Umbilical cord (tissue), 2 donors: ENCODE results near the gene RBM20. TPM values are rescaled to one million over a fixed set of nuclear protein-coding genes. Genes with fewer than 3 reads are reported as not detected.
A peak's percentile ranks its signal among the peaks of the same experiment; 100 is the strongest.
"Not testable (repeated sequence)": the region's sequence is repeated elsewhere in the genome, so short reads cannot be mapped to it uniquely, and the experiment has no call there.

Experiments
- DNase-seq: peaks from one replicate; pipeline ENCODE4 v3.0.0-alpha.2; 2015; ENCODE audit warnings: low spot score
- total RNA-seq: library from RNA; depleted of rRNA; stranded (reverse); fragments of >200 nt; gene quantifications from one replicate; pipeline ENCODE4 v1.2.3, GENCODE V29; 2014; ENCODE audit warnings: low replicate concordance; ENCODE audit not compliant: insufficient read depth

The RBM20 gene
- total RNA-seq, 1 donor from 2014 or later, result 2.2 TPM

DNA sequence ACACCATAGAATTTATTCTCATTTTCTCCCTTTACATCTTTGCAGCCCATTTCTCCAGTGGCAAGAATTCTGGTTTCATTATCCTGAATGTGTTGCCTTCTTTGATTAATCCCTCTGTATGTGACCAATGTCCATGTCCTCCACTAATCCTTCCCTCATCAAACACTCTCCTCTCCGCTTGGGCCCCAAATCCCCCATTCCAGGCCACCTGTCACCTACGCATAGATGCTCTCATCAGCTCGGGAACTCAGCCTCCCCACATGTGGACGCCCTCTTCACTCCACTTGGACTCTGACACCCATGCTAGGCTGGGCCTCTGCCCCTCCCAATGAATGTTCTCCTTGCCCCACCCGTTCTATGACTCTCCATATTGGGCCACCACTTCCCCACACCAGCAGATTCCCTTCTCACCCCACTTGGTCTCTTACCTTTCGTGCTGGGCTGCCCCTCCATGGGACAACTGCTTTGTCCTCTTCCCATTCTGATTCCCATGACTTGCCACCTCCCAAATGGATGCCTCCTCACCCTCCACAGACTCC, 18.7 kb upstream of the RBM20 start:
- no peak for DNase-seq

DNA sequence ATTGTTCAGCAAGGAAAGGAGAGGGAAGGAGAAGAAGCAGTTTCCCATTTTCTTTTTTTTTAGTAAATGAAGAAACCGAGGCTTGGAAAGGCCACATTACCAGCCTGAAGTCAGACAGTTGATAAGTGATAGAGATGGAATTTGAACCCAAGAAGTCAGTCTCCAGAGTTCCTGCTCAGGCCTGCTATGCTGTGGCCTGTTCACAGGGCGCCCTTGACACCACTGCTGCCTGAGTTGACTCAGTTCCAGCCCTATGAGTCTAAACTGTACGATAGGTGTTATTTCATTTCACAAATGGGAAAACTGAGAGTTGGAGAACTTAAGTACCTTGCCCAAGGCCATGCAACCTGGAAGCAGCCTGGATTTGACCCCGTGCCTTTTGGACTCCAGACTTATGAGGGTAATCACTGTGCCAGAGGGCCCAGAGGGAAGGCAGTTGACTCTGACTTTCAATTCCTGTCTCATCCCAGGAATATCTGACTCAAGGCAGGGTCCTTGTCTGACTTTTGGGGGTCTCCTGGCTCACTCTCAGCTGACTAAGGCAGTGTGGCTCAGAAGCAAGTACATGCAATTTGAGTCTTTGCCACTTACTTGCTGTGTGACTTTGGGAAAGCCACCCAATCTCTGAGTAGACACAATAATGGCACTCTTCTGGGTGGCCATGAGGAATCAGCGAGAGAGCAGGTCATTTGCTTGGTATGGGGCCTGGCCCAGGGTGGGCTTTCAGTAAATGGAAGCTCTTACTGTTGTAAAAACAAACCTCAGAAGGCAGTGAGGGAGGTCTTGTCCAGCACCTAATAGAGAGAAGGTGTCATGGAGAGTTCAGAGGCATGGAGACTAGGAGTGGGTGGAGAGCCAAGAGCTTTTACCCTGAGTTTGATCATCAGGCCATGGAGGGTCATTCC, 17.9 kb upstream of the RBM20 start:
- no peak for DNase-seq

DNA sequence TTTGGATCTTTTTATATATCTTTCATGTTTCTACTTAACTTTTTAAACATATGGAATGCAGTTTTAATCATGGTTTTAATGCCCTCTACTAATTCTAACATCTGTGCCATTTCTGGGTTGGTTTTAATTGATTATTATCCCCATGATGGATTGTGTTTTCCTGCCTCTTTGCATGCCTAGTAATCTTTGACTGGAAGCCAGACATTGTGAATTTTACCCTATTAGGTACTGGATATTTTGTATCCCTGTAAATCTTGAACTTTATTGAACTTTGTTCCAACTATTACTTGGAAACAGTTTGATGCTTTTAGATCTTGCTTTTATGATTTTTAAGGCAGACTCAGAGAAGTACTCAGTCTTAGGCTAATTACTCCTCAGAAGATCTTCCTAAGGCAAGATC, 16.0 kb upstream of the RBM20 start:
- no peak for DNase-seq

DNA sequence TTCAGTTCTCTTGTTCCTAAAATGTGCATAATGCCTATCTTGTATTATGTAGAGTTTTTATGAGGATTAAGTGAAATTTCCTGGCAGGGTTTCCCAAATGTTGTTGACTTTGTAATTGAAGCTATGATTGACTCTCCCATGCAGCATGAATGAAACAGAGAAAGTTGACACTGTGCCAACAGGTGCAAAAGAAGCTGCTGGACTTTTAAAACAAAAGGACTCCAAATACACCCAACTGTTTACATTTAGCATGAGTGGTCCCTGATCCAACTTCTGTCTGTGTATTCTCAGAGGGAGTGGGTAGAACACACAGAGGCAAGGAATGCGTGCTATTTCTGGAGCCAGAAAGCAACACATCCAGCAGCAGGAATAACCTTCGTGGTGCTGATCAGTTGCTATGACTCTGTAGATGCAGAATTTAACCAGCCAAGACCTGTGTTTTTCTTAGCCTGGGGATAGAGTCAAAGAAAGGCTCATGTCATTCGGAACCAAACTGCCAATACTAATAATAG, 14.4 kb upstream of the RBM20 start:
- DNase-seq, result peak; percentile 28

DNA sequence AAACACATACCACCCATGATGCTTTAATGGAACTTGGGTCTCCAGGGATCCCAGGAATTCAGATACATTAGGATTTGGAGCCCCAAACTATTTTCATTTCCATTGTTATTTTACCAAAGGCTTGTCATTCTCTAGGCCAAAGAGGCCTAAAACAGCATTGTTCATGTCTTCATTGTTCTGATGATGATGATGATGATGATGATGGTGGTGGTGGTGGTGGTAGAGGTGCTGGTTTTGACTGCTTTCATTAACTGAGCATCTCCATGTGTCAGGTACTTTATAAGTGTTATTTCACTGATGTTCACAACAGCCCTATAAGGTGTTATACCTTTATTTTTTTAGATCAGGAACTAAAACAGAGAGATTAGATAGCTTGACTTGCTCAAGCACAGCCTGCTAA, 12.2 kb upstream of the RBM20 start:
- DNase-seq, result no peak

DNA sequence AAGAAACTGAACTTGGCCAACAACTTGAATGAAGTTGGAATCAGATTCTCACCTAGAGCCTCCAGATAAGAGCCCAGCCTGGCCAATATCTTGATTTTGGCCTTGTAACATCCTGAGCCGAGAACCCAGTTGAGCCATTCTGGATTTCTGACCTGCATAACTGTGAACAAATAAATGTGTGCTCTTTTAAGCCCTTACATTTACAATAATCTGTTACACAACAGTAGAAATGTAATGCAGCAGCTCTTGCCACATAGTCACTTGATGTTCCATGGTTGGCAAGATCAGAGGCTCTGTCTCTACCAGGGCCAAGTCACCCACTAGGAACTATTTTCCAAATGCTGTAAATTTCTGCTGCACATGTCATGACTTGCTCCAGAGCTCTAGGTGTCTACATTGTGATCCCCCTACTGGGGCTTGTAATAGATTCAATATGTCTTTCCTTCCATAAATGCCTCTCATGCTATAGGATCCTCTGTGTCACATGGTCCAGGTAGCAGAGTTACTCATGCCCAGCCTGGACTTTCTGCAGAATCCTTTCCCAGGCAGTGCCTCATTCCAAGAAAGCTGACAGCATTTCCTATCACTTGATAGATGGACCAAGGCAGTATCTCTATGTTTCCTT, 11.4 kb upstream of the RBM20 start:
- no peak for DNase-seq

DNA sequence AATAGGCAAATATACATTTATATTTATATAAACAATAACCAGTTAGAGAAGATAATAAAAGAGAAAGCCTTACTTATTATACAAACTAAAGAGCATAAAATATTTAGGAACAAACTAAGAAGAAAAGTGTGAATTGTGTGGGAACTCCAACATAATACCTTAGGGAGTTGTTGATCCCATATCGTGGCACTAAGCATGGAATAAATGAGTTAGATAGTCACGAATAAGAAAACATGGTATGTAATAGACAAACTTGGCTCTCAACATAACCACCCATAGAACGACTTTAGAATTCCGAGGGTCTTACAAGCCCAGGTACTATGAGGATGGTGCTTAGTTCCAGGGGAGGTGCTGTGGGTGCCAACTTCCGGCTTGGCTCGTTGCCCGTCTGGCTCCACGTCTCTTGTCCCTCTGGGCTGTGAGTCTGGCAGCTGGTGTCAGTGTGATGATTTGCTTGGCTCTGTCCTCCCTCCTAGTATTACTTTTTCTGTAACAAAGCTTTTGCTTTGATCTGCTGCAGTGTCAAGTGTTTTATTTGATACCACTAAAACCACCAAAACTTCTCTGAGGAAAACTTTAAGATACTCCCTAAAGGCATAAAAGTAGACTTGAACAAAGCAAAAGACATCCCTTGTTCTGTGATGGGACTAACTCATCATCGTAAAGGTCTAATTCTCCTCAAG, 9.5 kb upstream of the RBM20 start:
- no peak for DNase-seq

DNA sequence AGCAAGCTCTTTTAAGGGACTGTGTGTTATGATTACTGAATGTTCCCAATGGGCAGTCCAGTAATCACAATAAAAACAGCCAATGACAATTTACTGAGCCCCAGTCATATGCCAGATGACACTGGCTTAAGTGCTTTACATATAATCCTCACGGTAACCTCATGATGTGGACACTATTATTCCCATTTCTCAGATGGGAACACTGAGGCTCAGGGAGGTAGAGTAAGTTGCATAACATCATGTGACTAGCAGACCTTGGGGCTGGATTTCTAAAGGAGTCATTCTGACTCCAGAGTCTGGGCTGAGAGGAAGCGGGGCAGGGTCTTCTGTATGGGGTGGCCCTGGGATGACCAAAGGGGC, 7.6 kb upstream of the RBM20 start:
- DNase-seq, result no peak

DNA sequence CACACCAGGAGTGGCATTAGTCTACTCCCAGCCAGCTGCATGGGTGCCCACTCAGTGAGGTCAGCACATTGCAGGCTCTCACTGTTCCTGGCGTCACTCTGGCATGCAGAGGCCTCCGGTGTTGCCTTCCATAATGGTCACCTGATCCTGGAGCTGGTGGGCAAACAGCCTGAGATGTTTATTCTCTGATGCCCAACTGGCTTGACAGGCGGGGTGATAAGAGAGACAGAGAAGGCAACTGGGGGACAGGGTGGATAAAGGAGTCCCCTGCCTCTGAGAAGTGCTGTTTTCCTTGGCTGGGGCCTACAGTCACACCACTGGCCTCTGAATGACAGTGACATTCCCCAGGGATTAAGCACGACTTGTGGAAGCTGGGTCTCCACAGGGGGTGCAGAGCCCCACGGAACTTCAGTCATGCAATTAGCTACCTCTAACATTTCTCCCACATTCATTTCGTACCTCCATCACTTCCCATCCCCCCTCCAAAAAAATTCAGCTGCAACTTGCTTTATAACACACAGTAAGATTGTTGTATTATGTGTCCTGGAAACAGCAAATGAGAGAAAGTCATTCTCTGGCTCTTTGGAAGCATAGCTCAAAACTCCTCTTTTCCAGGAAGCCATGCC, 7.1 kb upstream of the RBM20 start:
- peak; percentile 16 for DNase-seq

DNA sequence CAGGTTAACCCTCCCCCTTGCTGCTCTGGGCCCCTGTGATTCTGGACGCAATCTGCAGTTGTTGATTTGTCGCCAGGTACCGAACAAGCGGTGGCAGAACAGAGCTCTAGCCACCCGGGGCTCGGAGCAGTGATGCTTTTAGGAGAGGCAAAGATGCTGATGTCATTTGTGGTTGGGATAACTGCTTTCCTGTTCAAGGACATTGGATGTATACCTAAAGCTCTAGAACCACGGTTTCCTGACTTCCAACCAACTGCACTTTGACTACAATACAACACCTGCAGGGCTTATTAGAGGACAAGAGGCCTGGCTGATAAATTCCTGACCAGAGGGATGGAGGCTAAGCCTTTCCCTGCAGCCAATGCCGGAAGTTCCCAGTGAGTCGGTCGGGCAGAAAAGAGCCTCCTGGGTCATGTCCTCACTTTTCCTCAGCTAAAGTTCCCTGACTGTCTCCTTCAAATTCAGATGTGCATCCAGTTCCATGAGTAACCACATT, 6.5 kb upstream of the RBM20 start:
- DNase-seq, result no peak

DNA sequence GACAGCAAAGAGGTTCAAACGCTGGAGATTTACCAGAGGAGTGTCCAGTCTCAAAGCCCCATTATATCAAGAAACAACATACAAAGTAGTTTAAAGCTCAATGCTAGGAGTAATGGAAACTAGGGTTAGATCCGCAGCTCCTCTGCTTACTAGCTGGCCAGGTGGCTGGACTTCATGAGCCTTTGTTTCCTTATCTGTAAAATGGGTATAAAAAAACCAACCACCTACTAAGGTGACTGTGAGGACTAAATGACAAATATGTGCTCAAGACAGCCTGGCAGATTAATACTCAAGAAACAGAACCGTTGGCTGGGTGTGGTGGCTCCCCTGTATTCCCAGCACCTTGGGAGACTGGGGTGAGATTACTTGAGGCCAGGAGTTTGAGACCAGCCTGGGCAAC, 5.8 kb upstream of the RBM20 start:
- DNase-seq, result no peak

DNA sequence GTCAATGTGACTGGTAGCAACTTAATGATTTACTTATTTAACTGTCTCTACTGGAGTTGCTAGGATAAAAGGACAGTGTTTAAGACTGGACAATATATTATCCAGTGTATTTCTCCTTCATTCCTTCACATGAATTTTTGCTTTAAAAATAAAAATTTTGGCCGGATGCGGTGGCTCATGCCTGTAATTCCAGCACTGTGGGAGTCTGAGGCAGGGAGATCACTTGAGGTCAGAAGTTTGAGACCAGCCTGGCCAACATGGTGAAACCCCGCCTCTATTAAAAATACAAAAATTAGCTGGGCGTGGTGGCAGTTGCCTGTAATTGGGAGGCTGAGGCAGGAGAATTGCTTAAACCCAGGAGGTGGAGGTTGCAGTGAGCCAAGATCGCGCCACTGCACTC, 5.1 kb upstream of the RBM20 start:
- not testable (repeated sequence) for DNase-seq

DNA sequence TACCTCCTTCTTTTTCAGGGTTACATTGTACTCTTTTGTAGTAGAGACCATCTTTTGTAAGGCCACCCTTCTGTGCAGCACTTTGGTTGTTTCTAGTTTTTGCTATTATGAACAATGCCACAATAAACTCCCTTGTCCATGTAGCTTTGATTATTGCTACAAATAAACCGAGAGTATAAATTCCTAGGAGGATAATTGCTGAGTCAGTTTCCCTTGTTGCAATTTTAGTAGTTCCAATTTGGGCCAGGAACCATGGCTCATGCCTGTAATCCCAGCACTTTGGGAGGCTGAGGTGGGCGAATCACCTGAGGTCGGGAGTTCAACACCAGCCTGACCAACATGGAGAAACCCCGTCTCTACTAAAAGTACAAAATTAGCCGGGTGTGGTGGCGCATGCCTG, 4.3 kb upstream of the RBM20 start:
- not testable (repeated sequence) for DNase-seq

DNA sequence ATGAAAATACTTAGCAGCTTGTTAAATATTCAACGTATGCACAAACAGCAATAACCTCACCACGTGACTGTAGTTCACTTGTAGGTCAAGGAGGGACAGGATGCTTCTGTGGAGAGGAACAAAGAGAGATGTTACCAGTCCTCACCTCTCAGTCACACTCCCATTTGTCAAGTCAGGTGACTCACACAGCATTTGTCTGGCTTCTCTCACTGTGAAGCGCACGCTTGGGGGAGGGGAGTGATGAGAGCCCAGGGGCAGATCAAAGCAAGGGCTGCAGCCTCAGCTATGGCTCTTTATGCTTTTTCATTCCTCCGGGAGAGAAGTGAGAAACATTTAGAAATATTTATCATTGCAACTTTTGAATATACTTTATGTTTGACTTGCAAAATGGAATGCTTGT, 2.9 kb upstream of the RBM20 start:
- peak; percentile 66 for DNase-seq

DNA sequence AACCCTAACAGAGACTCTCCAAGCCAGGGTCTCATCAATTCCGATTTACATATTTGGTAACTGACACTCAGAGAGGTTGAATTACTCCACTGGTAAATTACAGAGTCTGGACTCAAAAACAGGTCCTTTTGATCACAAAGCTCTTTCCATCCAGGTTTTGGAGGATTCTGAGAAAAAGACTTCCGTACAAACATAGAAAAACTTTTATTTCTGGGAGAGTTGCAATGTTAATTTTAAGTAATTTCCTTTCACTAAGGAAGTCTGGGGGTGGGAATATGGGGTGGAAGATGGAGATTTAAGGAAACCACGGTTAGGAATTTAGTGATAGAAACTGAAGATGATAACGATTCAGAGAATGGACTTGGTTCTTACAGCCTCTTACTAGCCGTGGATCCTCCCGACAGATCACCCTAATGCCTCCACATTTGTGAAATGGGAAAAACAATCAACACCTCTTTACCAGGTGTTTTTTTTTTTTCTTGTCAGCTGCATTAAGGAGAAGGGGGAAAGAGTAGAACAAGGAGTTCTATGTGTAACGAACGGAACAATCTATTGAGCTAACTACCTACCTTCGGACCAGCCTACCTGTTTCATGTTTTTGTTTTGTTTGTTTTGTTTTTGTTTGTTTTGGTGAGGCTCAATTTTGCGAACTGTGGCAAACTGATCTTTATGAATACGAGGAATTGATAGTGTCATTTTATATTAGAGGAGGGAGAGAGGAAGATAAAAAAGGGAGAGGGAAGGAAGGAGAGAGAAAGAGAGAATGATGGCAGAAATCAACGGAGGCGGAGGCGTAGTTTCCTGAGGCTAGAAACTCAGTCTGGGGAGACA, 1.7 kb upstream of the RBM20 start:
- DNase-seq, result no peak

DNA sequence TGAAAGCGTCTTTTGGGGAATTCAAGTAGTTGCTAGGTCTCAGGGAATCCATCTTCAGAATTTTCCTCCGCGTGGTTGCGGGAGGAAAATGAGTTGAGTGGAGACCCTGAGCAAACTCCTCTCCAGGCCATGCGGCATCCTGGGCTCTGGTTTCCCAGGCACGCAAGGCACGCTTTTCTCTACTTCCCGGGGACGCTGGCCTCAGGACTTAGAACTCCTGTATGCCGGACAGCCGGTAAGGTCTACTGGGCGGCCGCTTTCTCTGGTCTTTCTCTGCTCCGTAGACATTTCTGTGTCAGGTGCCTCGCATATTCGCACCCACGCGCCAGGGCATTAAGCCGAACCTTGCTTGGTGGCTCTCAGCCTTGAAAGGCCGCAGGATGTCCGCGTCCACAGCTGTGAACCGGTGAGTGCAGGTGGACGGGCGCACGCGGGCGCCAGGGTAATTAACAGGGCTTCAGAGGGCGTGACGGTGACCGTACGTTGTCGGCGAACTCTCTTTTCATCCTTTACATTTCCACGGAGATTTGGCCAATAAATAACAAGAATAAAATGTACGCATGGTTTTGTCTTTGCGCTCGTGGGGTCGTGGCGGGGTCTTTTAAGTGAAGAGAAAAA, 992 bp upstream of the RBM20 start:
- no peak for DNase-seq

DNA sequence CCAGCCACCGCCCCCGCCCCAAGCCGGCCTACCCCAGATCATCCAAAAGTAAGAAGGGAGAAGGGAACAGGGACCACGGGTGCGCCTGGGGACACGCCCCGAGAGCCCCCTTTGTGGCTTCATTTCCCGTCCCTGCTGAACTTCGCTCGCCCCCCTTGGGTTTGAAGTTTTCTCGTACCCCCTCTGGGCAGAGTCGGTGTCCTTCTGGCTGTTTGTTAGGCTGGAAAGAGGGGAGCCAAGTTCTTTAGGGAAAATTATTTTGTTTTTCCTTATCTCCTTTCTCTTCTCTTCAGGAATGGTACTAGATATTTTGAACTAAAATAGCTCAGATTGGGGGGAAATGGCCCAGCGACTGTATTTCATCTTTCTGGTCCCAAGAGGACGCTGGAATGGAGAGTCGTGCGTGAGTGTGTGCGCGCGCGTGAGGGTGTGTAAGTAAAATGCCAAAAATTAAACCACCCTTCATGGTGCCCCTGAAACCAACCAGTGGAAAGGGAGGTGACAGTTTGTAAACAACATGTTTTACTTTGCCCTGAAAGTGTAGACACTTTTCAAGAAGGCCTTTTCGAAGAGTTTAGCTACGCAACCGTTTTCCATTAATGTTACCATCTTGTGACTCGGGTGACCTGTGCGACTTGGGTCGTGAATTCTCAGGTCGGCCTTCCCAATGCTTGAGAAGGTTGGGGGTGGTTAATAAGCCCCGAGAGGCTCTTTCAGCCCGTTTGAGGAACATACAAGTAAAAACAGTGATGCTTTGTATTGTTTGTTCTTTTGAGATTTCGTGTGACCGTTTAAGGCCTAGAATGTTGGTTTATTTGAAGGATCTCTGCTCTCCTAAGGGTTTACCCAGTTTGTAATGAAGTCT, 694 bp downstream of the RBM20 start:
- DNase-seq, result no peak

DNA sequence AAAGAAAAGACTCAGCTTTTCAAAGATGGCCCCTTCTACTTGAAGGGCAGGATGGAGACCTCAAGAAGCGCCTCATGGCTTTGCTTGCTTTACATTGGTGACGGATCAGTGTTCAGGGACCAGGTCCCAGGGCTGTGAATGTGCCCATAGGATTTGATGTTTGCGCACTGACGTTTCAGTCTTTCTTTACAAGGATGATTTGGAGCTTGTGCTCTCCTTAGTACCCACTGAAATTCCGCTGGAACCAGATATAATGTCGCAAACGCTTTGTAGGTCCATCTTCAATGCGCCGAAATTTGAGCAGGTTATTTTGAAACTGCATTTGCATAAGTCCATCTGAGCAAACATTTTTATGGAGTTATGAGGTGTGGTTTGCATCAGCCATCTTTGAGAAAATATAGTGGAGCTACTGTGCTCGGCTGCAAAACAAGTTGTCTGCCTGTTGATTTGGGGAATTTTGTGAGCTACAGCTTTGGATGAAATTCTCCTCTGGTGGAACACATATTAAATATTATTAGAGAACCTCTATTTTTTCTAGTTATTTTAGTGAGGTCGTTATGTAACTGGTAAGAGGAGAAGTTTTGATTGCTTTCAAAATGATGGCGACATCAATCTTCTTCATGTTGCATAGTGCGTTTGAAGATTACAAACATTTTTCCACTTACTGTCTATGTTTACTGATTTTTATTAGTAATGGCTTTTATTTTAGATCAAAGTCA, 2.4 kb downstream of the RBM20 start:
- DNase-seq, result no peak

DNA sequence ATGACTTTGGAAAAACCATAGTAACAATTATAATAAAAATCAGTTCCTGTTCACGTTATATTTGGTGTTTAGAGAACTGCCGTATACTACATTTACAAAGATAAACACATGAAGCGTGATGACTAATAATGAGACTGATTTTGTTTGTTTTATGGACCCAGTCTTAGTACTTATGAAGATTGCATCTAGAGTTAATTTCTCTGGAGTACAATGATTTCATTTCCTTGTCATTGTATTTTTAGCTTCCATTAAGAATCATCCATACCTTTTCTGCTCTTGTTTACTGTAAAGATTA, 2.9 kb downstream of the RBM20 start:
- no peak for DNase-seq
